Measurements from ENCODE around the gene BFSP1.

The BFSP1 gene

DNA sequence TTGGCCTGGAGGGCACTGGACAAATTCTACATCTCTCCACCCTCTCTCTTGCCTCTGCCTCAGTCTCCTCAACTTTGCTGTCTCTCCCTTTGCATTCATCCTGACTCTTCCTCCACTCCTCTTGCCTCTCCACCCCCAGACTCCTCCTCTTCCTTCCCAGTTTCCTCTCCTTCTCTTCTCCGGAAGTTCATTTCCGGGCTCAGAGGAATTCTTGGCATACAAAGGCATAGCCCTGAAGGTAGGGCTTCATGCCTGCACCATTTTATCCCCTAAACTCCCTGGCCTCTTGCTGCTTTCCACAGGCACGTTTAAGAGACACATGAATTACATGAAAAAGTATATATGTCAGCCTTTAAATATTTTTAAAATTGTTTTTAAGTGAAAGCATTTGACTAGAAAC lies 10.6 kb downstream of the BFSP1 start:
- DNase-seq (ENCODE audit: low spot score) = no peak

DNA sequence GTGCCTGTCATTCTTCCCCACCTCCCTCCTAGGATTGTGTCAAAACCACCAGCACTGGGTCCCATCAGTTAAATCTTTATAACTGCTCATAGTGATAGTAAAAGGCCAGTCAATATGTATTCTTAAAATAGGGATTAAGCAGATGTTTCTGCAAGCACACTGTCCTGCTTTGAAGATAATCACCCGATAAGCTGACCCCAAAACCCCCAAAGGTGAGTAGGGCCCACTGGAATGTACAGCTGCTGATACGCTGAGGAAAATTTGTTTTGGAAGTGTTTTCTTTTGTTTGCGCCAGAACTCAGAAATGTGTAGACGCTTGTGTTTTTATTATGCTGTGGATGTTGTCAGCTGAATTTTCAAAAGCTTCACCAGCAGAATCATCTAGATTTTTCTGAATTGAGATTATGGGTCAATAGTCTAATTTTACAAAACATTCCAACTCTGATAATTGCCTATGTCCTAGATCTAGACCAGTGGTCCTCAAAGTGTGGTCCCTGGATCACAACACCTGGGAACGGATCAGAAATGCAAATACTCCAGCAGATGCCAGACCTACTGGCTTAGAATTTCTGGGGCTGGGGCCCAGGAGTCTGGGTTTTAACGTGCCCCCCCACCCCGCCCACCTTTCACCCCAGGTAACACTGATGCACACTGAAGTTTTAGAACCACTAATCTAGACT lies 11.4 kb downstream of the BFSP1 start:
- no peak for DNase-seq (ENCODE audit: low spot score)

DNA sequence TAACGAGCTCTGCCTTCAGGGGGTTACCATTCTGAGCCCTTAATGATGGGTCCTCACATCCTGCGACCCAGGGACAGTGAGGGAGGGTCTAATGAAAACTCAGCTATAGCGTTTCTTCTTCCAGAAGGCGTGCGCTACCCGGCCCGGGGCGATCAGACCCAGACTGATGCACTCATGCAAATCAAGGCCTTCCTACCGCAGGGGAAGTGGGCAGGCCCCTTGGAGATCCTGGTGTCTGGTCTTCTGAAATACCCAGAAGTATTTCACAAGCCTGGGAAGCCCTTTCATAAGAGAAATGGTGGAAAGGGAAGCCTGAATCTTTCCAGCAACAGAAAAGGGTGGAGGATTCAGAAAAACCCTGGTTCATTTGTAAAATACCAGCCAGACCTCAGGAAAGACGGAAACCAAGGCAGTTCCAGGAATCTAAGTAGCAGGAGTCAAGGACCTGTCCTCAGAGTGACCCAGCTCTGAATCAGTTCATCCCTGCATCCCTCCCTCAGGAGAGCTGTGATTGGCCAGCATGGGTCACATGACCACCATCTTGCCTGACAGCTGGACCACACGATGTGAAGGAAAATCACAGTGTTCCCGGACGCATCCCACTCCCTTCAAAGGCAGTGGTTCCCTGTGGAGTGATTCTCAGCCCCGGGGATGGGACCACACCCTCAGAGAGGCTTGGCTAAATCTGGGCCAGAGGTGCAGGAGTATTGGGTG lies 12.7 kb downstream of the BFSP1 start:
- DNase-seq (ENCODE audit: low spot score) = peak; percentile 68

DNA sequence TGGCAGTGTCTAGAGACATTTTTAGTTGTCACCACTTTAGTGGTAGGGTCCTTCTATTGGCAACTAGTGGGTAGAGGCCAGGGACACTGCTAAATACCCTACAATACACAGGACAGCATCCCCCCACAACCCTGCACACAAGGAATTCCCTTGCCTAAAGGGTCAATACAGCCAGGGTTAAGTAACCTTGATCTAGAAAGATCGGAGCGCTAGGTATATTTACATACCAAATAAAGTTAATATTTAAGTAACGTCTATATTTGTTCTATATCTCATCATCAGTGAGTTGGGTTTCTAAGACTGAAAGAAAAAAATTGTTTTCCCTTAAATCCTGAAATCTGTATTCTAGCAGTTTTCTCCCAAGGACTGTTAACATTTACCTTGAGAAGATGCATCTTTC lies 16.1 kb downstream of the BFSP1 start:
- DNase-seq (ENCODE audit: low spot score) = no peak

DNA sequence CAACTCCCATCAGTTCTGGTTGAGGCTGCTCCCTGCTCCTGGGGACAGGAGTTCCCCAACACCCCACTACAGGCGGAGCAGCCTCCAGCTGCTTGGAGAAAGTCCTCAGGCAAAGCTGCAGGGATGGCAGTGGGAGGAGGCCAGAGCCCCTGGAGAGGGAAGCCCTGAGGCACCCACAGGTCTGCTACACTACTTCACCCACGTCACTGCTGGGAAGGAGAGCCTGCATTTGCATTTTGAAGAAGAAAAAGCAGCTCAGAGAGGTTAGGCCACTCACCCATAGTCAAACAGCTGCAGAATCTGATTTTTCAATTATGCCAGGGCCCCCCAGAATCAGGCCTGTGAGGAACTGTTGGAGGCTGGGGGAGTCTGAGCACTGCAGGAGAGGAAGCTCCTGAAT lies 17.2 kb downstream of the BFSP1 start:
- DNase-seq (ENCODE audit: low spot score) = no peak

DNA sequence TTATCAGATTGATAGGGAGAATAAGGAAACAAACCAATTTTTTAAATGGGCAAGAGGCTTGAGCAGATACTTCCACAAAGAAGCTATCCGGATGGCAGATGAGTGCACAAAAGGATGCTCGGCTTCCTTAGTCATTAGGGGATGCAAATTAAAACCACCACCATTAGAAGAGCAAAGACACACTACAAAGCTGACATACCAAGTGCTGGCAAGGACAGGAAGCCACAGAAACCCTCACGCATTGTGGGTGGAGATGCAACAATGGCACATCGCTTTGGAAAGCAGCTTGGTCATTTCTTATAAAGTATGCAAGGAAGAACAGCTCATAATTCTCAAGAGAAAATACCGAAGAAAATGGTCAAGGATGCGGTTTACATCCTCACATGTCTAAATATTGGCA lies 19.8 kb downstream of the BFSP1 start:
- no peak for DNase-seq (ENCODE audit: low spot score)

DNA sequence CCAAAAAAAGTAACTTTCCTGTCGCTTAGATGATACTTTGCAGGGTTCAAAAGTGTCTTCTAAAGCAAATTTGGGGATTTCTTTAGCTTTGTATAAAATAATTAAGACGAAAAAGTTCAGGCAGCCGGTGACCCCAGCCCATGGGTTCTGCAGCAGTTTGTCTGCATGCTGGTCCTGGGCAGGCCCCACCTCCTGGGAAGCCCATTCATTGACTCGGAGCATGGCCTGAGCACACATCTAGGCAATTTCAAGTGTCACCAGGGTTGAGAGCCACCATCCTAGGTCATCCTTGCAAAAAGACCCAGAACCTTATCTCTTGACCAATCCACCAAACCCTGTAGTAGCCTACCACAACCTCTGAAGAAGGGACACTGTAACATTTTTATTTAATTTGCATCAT lies 20.6 kb downstream of the BFSP1 start:
- DNase-seq (ENCODE audit: low spot score) = no peak

DNA sequence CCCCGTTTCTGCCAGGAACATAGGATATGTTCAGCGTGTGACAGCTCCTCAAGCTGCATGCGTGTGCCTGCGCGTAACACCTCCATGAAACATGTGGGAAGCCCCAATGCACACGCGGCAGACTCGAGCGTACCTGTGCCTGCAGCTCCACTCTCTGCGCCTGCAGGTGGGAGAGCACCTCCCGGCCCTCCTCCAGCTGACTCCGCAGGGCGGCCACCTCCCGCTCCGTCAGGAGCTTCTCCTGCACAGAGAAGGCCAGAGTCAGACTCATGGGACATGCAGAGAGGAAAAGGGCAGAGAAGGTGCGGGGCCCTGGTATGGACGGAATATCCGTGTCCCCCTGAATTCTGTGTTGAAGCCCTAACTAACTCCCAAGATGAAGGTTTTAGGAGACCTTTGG lies 22.4 kb downstream of the BFSP1 start:
- no peak for DNase-seq (ENCODE audit: low spot score)

DNA sequence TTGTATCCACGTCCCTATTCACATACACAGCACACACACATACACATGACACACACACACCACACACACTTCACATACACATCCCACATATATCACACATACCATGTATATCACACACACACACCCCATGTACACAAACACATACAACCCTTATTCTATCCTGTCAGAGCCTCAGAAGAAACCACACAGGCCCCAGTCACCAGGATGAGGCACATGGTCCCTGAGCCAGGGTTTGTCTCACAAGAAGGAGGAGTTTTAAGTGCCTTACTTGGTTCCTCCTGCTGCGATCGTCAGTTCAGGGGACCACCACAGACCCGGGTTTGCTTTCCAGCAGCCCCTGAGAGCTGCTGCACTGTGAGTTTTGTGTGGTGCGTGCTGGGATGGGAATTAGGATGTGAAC lies 23.6 kb downstream of the BFSP1 start:
- no peak for DNase-seq (ENCODE audit: low spot score)

DNA sequence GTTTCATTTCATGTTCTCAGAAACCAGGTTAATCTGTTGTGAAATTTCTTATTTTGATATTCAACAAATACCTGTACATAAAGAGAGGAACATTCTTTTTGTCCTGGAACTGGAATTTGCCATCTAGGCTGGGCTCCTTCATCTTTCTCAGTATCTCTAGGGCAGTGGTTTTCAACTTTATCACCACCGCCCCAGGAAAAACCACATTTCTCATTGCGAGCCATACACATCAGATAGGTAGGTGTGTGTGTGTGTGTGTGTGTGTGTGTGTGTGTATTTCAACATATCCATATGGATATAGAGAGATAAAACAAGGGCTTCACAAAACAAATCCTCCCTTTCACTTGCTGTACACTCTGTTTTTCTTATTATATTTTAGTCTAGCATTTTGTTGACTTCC lies 24.1 kb downstream of the BFSP1 start:
- no peak for DNase-seq (ENCODE audit: low spot score)

DNA sequence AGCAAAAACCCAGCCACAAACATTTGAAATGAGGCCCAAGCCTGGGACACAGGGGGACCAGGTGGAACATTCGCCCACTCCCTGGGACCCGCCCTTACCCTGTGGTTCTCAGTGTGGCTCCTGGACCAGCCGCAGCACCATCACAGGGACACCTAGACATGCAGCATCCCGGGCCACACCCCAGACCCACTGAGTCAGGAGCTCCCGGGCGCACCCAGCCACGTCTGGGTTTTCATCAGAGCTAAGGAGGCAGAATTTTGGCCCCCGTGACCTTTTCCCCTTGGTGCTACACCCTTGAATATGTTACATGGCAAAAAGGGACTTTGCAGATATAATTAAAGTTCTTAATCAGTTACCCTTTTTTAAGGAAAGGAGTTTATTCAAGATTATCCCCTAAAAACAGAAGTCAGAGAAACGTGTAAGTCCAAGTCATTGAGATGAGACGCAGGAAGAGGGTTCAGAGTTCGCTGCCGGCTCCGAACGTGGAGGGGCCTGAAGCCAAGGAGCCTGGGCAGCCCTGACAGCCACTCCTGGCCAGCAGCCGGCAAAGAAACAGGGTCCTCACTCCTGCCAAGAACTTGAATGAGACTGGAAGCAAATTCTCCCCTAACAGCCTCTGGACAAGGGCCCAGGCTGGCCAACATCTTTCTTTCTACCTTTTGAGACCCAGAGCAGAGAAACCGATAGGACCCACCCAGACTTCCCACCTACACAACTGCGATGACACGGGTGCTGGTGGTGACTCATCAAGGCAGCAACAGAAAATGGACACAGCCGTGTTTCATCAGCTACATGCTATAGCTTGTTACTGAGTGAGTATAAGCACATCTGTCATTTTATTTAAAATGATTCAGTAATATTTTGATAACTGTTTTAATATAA lies 25.3 kb downstream of the BFSP1 start:
- DNase-seq (ENCODE audit: low spot score) = no peak

DNA sequence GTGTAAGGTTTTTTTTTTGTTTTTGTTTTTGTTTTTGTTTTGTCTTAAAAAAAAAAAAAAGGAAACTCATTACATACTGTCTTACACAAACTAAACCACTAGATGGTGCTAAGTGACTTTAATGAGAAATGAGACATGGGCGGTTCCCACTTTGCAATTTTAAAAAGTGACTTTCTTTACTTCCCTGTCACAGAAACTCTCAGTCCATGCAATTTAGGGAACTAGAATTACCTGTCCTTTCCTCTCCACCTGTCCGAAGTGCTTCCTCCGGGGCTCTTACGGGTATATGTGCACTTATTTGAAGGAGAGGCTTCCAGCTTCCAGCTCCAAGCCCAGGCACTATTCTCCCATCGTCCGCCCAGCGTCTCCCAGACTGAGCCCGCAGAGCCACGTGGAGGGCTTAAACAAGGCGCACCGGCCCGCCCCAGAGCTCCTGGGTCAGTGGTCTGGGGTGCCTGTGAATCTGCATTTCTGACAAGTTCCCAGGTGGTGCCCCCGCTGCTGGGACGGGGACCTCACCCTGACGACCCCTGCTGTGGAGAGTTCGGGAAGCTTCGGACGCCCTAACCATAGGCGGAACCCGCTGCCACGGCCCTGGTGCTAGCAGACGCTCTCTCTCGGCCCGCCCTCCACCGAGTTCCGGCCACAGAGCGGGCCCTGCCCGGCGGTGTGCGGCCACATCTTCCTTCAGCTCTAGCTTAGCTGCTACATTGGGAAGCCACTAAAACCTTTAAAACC lies 26.1 kb downstream of the BFSP1 start:
- DNase-seq (ENCODE audit: low spot score) = peak; percentile 69

DNA sequence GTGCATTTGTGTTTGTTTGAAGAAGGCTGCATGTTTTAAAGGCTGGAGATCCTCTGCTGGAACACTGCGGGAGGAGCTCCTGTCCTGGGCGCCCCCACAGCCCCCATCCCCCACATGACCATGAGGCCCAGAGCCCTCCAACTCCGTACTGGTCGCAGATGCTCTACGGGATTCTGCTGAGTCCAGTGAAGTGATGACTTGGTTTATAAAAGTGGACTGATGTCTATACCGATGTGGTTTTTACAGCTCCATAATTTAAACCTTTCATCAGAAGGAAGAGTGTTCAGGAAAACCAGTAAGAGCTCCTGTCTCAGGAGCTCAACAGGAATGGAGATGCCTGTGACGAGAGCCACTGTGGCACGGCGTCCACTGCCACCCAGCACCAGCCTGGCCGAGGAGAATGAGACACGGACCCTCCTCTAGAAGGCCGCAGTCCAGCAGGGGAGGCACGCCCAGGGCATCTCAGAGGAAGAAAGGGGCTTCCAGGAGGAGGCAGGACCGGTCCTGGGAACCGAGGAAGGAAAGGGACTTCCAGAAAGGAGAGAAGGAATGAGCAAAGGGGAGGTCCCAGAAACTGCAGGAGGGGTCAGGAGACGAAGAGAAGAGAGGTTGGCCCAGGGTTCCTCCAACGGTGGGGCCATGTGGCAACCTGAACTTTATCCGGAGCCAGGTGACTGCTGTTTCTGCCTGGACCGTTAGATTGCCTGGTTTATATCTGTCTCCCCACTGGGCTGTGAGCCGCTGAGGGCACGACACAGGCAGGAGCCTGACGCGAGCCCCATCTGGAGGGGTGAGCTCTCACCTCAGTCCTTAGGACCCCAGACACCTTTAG lies 26.9 kb downstream of the BFSP1 start:
- DNase-seq (ENCODE audit: low spot score) = peak; percentile 37

DNA sequence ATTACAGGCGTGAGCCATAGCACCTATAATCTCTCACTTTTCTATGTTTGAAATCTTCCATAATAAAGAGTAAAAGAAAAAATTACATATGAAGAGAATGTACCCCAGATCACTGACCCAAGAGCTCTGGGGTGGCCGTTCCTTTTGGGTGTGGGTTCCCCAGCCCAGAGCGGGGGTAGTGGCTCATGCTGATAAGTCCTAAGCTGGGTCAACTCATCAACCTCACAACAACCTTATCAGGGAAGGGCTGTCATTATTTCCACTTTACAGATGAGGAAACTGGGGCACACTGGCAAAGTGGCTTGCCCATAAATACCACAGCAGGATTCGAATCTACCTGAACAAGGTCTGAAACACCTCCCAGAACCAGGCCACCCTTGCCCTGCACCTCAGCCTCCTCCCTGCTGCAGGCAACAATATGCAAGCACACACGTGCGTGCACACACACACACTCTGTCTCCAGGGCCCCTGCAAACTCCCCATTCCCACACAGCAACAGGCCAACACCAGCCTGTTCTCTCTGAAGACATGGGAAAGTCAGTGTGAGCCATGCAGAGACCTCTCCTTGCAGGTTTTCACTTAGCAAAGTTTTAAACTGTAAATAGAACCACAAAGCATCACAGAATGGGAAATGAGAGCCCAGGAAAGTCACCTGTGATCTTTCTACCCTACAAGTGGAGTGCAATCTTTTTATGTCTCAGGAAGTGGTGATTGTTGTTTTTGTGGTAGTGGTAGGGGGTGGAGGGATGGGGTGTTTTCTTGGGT lies 27.7 kb downstream of the BFSP1 start:
- DNase-seq (ENCODE audit: low spot score) = no peak

DNA sequence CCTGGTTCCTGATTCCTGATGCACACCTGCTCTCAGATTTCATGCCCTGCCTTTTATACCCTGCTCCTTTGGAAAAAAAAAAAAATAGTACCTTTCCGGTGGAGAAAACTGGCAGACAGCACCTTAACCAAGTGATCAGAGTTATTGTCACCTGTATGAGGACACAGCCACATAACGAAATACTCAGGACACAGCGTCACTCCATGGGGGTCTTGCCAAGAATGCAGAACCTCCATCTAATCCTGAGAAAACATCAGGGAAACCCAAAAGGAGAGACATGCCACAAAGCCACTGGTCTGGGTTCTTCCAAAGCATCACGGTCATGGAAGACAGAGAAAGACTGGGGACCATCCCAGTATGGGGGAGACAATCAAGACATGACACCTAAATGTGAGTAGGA lies 29.1 kb downstream of the BFSP1 start:
- no peak for DNase-seq (ENCODE audit: low spot score)

DNA sequence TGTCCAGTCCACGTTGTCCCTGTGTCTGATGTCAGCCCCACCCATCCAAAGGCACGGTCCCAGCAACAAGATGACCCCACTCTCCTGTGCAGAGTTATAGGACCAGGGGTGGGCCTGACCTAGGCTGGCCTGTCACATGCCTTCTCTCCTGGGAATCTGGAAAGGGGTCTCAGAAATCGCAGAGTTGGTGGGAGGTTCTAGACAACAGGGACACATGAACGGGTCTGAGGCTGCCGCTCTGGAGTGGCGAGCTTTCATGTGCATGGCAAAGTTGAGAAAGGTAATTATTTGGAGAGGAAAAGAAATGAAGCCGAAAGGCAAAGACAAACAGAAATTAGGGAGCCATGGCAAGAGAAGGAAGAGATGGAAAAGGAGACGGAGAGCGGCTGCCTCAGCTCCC lies 29.5 kb downstream of the BFSP1 start:
- no peak for DNase-seq (ENCODE audit: low spot score)

DNA sequence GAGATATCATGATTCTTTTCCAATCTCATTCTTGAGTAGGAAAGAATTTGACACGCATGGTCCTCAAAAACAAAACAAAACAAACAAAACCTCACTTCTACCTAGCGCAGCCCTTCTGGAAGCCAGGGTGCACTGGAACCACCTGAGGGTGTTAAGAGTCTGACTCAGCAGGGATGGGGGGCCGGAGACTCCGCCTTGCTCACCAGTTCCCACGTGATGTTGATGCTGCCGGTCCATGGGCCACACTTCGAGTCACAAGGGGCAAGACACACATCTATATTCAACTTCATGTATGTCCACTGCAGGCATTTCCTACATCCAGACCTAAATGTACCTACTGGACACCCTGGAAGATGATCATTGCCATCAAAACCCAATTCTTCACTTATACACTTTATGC lies 30.4 kb downstream of the BFSP1 start:
- no peak for DNase-seq (ENCODE audit: low spot score)

DNA sequence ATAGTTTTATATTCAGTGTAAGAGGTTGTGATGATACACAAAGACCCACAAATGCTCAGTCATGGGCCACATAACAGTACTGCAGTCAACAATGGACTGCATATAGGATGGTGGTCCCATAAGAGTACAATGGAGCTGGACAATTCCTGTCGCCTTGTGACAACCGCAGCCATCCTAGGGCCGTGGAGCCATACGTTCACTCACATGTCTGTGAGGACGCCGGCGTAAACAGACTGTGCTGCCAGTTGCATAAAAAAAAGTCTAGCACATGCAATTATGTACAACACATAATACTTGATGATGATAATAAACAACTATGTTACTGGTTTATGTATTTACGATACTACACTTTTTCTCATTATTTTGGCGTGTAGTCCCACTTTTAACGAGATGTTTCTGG lies 30.9 kb downstream of the BFSP1 start:
- no peak for DNase-seq (ENCODE audit: low spot score)

DNA sequence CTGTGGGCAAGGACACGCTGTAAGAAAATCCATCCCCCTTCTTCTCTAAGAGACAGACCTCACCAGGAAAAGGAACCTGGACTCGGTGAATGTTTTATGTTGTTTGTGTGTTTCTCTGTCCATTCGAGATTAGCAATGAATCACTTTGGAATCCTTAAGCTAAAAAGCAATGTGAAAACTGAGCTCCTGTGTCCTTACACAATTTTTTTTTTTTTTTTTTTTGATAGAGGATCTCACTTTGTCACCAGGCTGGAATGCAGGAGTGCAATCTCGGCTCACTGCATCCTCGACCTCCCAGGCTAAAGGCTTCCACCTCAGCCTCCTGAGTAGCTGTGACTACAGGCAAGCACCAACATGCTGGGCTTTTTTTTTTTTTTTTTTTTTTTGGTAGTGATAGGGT lies 32.1 kb downstream of the BFSP1 start:
- no peak for DNase-seq (ENCODE audit: low spot score)

DNA sequence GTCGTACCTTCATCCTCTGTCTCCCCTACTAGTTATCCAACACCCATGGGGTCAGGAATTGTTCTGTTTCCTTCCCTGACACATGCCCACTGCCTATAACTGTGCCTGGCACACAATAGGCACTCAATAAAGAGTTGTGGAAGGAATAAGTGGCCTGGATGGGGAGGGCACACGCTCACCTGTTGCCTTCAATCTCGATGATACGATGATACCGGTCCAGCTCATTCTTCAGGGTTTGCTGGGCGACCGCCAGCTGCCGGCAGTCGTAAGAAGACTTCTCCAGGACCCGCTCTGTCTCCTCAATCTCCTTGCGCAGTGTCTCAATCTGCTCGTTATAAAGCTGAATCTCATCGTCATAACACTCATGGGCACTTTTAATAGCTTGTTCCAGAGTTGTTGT lies 32.5 kb downstream of the BFSP1 start:
- DNase-seq (ENCODE audit: low spot score) = no peak
